K562 (cell line): ENCODE results near the gene TMEM14C. TPM values are rescaled to one million over a fixed set of nuclear protein-coding genes. Genes with fewer than 3 reads are reported as not detected.

ENCODE experiments used
- BRD9 ChIP-seq: fragments of 450-650 bp; IDR thresholded peaks from 2 replicates; pipeline ENCODE4 v1.6.1; 2018; ENCODE audit warnings: low read depth; ENCODE audit not compliant: partially characterized antibody
- EWSR1 ChIP-seq: fragments of 450-650 bp; IDR thresholded peaks from 2 replicates; pipeline ENCODE4 v1.6.1; 2018; ENCODE audit warnings: borderline replicate concordance, mild to moderate bottlenecking, low read depth, moderate library complexity; ENCODE audit not compliant: partially characterized antibody
- FOXA1 ChIP-seq: fragments of 450-650 bp; IDR thresholded peaks from 2 replicates; pipeline ENCODE4 v1.6.1; 2016; ENCODE audit warnings: mild to moderate bottlenecking, borderline replicate concordance
- HBP1 ChIP-seq: fragments of 450-650 bp; formaldehyde crosslinking; IDR thresholded peaks from 2 replicates; pipeline ENCODE4 v1.4.0; 2022; ENCODE audit warnings: missing genetic modification characterization
- HNRNPL ChIP-seq: fragments of 200-400 bp; formaldehyde crosslinking; IDR thresholded peaks from 2 replicates; pipeline ENCODE4 v1.6.1; 2017; ENCODE audit warnings: low read depth, mild to moderate bottlenecking, low read length
- JUND ChIP-seq, 2 experiments: IDR thresholded peaks; 2 replicates in 1 of 2; 3 replicates in 1 of 2; pipeline ENCODE4 v1.6.1; 2011; ENCODE audit warnings: borderline replicate concordance in 2 of 2, low read depth in 2 of 2, low read length in 2 of 2, improper control_type of control experiment in 1 of 2, missing biosample characterization in 1 of 2, missing genetic modification characterization in 1 of 2, missing genetic modification reagents in 1 of 2
- KDM2B ChIP-seq: fragments of 250-450 bp; sonication (Bioruptor Pico); IDR thresholded peaks from 2 replicates; pipeline ENCODE4 v1.8.0; 2021; ENCODE audit warnings: mild to moderate bottlenecking, moderate library complexity
- MCM3 ChIP-seq: fragments of 450-650 bp; IDR thresholded peaks from 2 replicates; pipeline ENCODE4 v1.6.1; 2016
- MCM5 ChIP-seq: fragments of 450-650 bp; IDR thresholded peaks from 2 replicates; pipeline ENCODE4 v1.6.1; 2016; ENCODE audit warnings: low read depth
- MEF2D ChIP-seq: conservative IDR thresholded peaks from 2 replicates; pipeline ENCODE4 v1.6.1; 2016; ENCODE audit warnings: low read depth, missing genetic modification characterization, missing compliant biosample characterization
- NBN ChIP-seq: fragments of 450-650 bp; IDR thresholded peaks from 2 replicates; pipeline ENCODE4 v1.6.1; 2016; ENCODE audit warnings: low read depth, mild to moderate bottlenecking
- RBM34 ChIP-seq: fragments of 200-400 bp; formaldehyde crosslinking; IDR thresholded peaks from 2 replicates; pipeline ENCODE4 v1.6.1; 2018; ENCODE audit warnings: low read length, borderline replicate concordance; ENCODE audit not compliant: insufficient read depth
- RUNX1 ChIP-seq: sonication (generic); IDR thresholded peaks from 2 replicates; pipeline ENCODE4 v1.6.1; 2016; ENCODE audit warnings: antibody characterized with exemption, low read depth
- SIRT6 ChIP-seq: IDR thresholded peaks from one replicate; pipeline ENCODE4 v1.6.1; 2012; ENCODE audit warnings: low read depth, mild to moderate bottlenecking, control low read depth, inconsistent platforms, low read length, moderate library complexity
- SPI1 ChIP-seq: IDR thresholded peaks from 2 replicates; pipeline ENCODE4 v1.6.1; 2011; ENCODE audit warnings: low read depth, low read length, control low read depth, borderline replicate concordance
- SREBF1 ChIP-seq: fragments of 150-350 bp; IDR thresholded peaks from 2 replicates; pipeline ENCODE4 v1.6.1; 2014; ENCODE audit warnings: antibody characterized with exemption, low read depth, low read length, borderline replicate concordance
- TBP ChIP-seq: optimal IDR thresholded peaks from 2 replicates; pipeline ENCODE3; 2011; ENCODE audit warnings: low read depth, low read length, improper control_type of control experiment
- TFE3 ChIP-seq: fragments of 450-650 bp; formaldehyde crosslinking; IDR thresholded peaks from 2 replicates; pipeline ENCODE4 v1.4.0; 2020; ENCODE audit warnings: mild to moderate bottlenecking, mixed read lengths
- ZHX1 ChIP-seq: fragments of 150-350 bp; conservative IDR thresholded peaks from 2 replicates; pipeline ENCODE4 v1.6.1; 2014; ENCODE audit warnings: low read length
- ZNF124 ChIP-seq: sonication (generic); formaldehyde crosslinking; IDR thresholded peaks from 2 replicates; pipeline ENCODE4 v1.8.1; 2022; ENCODE audit warnings: missing genetic modification reagents
- ZNF146 ChIP-seq: IDR thresholded peaks from one replicate; pipeline ENCODE4 v1.6.1; 2018; ENCODE audit warnings: missing compliant biosample characterization; ENCODE audit not compliant: unreplicated experiment
- ZNF3 ChIP-seq: fragments of 250-450 bp; sonication (Bioruptor Pico); IDR thresholded peaks from 2 replicates; pipeline ENCODE4 v1.5.0; 2021; ENCODE audit warnings: mild to moderate bottlenecking, moderate library complexity
- ZNF444 ChIP-seq: fragments of 250-450 bp; sonication (Bioruptor Pico); IDR thresholded peaks from 2 replicates; pipeline ENCODE4 v1.4.0; 2020; ENCODE audit warnings: mild to moderate bottlenecking, moderate library complexity
- ZNF717 ChIP-seq: fragments of 250-450 bp; sonication (Bioruptor Pico); IDR thresholded peaks from 2 replicates; pipeline ENCODE4 v1.5.0; 2021
- polyA plus RNA-seq, 8 experiments: library from polyadenylated mRNA; depleted of rRNA in 4 of 8; stranded (reverse) in 5 of 8; unstranded in 3 of 8; fragments of >200 nt; fragmentation: Nextera tagmentation in 2 of 8; fragmentation: Illumina TruSeq in 1 of 8; extraction: Ambion mirVana in 2 of 8; extraction: Trizol in 1 of 8; gene quantifications; 2 replicates each; pipeline versions ENCODE4 v1.2.1 to v1.2.3, GENCODE V29; 2011 to 2014; ENCODE audit warnings: inconsistent platforms in 1 of 8, missing spikeins in 1 of 8
- total RNA-seq, 7 experiments: library from RNA; depleted of rRNA in 6 of 7; stranded (reverse); fragments of >200 nt in 6 of 7; fragmentation: Illumina TruSeq in 2 of 7; extraction: Trizol in 2 of 7; gene quantifications; 2 replicates each; pipeline versions ENCODE4 v1.2.1 to v1.2.3, GENCODE V29; 2011 to 2021; ENCODE audit warnings: low replicate concordance in 1 of 7

TMEM14C gene
- total and polyA plus RNA-seq, 9 of the 15 experiments (the other 6 are each of a cell fraction or from before 2014, with no cell fraction given): 151 to 496 (median 263) TPM

- 0 out of 2 replicates have a peak, but pooled peaks have one; percentile 16 for TF ChIP-seq SPI1
- TF ChIP-seq BRD9: peak; percentile 45
- TF ChIP-seq SREBF1: no peak
- peak; percentile 86 for TF ChIP-seq TBP
- no peak for TF ChIP-seq ZNF3 (CRISPR knock-in tag)
- TF ChIP-seq HBP1 (CRISPR knock-in tag): peak; percentile 85; the same call in 1 of the 2 replicates
- no peak for TF ChIP-seq ZNF444
- no peak for TF ChIP-seq KDM2B (CRISPR knock-in tag)
- no peak for TF ChIP-seq MCM3
- peak; percentile 98 for TF ChIP-seq NBN
- no peak for TF ChIP-seq ZHX1
- no peak for TF ChIP-seq ZNF124 (CRISPR knock-in tag)
- peak; percentile 55 for TF ChIP-seq JUND (IDR thresholded peaks at IDR 0.05; ENCODE audit: borderline replicate concordance, low read depth, low read length)
- TF ChIP-seq JUND (tag; IDR thresholded peaks at IDR 0.05; ENCODE audit: borderline replicate concordance, low read depth, low read length): peak; percentile 63; the same call in 2 of the 3 replicates
- TF ChIP-seq EWSR1: no peak
- peak; percentile 23; the same call in 1 of the 2 replicates for TF ChIP-seq TFE3
- peak; percentile 58; the same call in 1 of the 2 replicates for TF ChIP-seq MEF2D (tag)
- no peak for TF ChIP-seq RUNX1
- TF ChIP-seq MCM5: no peak
- no peak for TF ChIP-seq FOXA1
- no peak for TF ChIP-seq ZNF717
- no peak for TF ChIP-seq ZNF146 (CRISPR knock-in tag)
- no peak for TF ChIP-seq RBM34
- no peak for TF ChIP-seq SIRT6
- no peak for TF ChIP-seq HNRNPL
Observed at GRCh38 chr6:10694302-10695085, 28.4 kb upstream of the TMEM14C start, which contains the start of the genes C6orf52 and PAK1IP1 (continued).
